GM19438 (cell line): Measurements from ENCODE around the gene HERC4.
"Not testable (repeated sequence)": the region's sequence is repeated elsewhere in the genome, so short reads cannot be mapped to it uniquely, and the experiment has no call there.

ENCODE experiments used
- ATAC-seq: cut with Tn5 transposase; IDR thresholded peaks from one replicate; pipeline ENCODE4 v1.9.1; 2021; ENCODE audit warnings: low read depth; ENCODE audit not compliant: unreplicated experiment

Gene HERC4

DNA sequence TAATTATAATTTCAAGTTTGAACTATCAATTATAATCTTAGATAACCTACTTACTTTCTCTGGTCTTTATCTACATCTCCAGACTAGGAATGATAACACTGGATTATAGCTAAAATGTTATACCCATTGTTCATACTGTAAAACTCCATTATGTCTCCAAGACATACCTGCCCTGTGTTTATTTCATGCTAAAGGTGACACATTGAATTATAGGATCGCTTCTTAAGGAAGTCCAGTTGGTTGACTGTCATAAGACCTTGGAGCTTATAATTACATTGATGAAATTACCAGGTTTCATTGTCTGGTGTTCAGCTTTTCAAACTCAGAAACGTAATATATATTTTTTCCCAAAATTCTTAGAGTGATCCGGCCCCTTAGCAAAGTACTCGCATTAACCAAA is 15.5 kb upstream of the HERC4 start:
- no peak for ATAC-seq

DNA sequence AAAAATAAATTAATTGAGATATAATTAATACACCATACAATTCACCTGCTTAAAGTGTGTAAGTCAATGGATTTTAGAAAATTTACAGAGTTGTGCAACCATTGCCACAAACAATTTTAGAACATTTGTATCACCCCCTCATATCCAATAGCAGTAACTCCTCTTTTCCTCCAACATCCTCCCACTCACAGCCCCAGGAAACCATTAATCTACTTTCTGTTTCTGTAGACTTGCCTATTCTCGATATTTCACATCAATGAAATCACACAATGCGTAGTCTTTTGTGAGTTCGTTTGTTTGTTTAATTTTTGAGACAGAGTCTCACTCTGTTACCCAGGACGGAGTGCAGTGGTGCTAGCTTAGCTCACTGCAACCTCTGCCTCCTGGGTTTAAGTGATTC is 13.7 kb upstream of the HERC4 start:
- ATAC-seq = peak; percentile 80

DNA sequence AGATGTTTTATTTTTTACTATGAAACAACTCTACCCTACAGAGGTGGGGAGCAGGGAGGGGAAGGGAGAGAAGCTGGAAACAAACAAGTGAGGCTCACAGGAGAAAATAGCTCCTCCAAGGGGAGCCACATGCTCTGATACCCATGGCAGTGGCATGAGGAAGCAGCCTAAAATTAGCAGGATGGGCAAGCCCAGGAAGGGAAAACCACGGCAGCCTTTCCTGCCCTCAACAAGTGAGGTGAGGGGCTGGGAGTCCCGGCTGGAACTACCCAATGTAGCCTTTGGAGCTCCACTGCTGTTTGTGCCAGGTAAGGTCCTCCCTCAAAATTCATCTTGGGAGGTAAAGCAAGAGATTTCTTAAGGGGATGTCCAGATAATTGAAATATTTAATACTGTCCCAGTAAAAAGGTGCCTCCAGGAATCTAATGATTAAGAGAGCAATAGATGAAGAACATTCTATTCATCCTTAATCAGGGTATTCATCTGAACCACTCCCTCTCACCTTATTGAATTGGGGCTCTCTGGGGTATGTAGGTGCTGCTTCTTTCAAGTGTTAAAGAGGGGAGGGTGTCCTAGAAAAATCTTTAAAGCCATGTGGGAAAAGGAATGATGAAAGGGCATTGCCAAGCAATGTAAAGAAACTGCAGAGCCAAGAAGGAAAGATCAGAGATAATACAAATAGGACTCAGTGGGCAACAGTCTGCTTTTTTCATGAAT is 12.8 kb upstream of the HERC4 start:
- ATAC-seq = no peak

DNA sequence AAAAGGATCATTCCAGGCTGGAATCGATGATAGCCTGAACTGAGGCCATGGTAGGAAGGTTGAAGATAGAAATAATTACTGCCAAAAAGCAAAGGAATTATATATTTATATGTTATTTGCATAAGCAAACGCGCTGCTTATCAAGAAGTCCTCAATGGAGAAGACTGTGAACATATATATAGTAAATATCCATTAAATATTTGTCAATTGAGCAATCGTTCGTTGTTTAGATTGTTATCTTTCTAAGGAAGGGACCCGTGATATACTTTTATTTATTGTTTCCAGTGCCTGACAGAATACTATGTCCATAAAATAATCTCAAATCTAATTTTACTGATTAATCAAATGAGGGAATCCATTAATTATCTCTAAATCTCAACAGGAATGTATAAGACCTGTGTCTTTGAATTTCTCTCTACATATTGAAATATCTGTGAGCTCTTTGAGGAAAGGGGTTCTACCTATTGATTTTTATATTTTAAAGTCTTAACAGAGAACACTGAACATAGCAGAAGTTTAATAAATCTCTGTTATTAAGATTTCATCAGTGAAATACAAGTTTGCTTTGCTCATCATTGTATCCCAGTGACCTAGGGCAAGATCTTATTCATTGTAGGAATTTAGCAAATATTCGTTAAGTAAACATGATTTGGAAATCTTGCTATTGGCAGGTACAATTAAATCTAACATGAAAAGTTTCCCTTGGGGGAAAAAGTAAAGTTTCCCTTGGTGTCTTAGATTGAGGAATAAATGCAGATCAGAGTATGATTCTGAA is 12.0 kb upstream of the HERC4 start:
- no peak for ATAC-seq

DNA sequence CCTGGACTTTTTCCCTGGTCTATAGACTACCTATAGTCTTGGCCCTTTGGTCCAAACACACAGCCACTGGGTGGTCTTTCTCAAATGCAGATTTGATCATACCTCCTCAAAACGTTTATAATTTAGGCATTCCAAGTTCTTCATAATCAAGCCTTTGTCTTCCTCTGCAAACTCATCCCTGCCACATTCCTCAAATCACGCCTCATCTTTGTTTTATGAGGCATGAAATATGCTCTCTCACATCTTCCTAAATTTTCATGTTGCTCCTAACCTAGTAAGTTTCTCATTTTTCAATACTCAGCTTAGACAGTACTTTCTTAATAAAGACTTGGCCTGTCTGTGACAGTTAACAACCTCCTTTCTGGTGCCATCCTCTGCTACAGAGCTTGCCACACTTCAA is 10.9 kb upstream of the HERC4 start:
- no peak for ATAC-seq

DNA sequence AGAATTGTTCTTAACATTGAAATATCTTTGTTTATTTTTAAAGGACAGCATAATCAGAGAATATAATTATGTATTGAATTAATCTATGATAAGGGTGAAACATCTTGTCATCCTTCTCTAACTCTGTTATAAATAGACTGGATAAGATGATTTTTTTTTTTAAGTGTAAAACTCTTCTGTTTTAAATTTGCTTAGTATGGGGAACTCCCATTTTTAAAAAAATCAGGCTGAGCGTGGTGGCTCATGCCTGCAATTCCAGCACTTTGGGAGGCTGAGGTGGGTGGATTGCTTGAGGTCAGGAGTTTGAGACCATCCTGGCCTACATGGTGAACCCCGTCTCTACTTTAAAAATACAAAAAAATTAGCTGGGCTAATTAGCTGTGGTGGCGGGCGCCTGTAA is 9.4 kb upstream of the HERC4 start:
- ATAC-seq = no peak

DNA sequence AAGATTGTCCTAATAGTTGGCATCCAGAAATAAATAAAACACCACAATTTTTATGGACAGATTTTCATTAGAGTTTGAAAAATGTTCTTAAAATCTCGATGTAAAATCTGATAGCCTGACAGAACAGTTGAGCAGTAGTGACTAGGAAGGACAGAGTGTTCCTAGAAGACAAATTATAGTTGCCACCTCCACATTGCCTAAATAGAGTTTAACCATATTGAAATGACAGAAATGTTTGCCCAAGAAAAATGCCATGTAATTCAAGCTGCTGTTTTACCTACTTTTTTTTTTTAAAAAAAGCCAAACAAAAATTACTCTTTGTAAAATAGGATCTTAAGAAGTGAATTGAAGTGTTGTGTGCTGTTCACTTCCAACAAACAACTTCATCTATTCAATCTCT is 8.9 kb upstream of the HERC4 start:
- ATAC-seq = no peak

DNA sequence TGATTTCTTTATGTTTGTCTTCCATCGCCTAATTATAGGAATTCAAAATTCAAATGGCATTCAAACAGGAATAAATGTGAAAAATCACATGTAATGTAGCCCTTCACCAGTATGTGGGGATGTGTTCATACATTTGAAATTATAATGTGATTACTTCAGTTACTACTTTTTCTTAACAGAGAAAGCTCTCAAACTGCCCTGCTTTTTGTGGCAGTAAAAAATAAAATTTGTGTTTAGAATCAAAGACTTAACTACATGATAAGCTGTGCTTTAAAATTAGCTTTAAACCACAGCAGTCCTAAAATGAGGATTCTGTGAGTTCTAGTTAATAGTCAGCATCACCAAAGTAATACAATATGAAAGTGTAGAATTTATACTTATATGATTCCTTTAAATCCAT is 7.8 kb upstream of the HERC4 start:
- no peak for ATAC-seq

DNA sequence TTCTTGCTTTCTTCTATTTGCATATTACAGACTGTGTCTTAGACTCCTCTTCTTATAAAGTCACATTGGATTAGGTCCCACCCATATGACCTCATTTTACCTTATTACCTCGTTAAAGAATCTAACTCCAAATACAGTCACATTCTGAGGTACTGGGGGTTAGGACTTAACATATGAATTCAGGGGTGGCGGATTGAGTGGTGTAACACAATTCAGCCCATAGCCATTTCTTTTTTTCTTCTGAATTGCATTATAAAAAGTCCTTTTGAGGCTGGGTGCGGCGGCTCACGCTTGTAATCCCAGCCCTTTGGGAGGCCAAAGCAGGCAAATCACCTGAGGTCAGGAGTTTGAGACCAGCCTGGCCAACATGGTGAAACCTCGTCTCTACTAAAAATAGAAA is 6.8 kb upstream of the HERC4 start:
- no peak for ATAC-seq

DNA sequence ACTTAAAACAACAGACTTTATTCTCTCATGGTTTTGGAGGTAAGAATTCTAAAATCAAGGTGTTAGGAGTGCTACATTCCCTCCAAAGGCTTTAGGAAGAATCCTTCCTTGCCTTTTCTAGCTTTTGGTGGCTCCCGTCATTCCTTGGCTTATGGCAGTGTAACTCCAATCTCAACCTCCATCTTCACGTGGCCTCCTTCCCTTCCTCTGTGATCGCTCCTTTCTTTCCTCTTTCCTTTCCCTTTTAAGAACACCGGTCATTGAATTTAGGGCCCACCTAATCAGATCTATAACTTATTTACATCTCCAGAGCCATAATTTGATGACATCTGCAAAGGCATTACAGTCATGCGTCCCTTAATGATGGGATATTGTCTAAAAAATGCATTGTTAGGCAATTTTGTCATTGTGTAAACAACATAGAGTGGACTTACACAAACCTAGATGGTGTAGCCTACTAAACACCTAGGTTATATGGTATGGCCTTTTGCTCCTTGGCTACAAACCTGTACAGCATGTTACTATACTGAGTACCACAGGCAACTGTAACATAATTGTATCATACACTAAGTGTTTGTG is 5.9 kb upstream of the HERC4 start:
- no peak for ATAC-seq

DNA sequence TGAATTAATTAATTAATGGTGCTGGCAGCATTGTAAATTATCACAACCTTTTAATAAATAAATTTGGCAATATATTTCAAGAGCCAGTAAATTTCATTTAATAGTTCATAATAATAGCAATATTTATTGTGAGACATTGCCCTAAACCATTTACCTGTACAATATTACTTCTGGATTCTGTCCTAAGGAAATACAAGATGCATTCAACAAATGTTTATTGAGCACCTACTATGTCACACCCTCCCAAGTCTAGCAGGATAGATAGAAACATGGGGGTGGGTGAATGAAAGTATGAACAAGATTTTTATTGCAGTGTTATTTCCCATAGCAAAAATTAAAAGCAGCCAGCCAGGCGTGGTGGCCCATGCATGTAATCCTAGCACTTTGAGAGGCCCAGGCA is 4.4 kb upstream of the HERC4 start:
- no peak for ATAC-seq

DNA sequence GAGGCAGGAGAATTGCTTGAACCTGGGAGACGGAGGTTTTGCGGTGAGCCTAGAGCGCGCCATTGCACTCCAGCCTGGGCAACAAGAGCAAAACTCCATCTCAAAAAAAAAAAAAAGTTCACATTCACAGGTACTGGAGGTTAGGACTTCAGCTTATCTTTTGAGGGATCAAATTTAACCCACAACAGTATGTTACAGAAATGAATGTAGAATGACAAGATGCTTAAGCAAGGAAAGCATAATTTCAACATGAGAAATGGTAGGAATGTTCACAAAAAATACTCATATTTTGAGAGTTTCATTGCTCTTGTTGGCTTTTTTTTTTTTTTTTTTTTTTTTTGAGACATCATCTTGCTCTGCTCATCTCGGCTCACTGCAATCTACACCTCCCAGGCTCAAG is 1.9 kb upstream of the HERC4 start:
- ATAC-seq = no peak

DNA sequence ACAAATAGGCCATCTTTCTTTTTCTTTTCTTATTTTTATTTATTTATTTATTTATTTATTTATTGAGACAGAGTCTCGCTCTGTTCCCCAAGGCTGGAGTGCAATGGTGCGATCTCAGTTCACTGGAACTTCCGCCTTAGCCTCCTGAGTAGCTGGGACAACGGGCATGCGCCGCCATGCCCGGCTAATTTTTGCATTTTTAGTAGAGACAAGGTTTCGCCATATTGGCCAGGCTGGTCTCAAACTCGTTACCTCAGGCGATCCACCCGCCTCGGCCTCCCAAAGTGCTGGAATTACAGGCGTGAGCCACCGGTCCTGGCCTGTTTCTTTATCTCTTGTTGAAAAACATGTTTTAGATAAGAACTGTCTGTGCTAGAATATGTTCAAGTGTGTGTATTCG is 998 bp upstream of the HERC4 start:
- ATAC-seq = not testable (repeated sequence)

DNA sequence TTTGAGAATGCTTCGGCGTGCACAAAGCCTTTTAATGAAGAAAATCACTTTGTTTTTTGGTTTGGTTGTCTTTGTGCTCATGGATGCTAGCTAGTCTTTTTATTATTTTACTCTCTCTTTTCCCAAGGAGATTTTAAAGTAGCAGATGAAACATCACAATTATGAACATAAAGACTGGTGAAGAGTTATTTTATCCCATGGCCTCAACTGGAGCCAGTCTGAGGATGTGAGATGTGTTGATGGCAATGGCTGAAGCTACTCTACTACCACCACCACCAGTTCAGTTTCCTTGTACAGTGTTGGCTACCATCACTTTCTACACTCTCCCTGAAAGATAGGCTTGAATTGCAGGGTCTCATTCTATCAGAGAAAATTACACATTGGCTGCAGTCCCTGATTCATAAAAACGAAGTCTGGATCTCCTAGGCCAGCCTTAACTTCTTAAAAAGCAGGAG is 494 bp upstream of the HERC4 start:
- ATAC-seq = no peak

DNA sequence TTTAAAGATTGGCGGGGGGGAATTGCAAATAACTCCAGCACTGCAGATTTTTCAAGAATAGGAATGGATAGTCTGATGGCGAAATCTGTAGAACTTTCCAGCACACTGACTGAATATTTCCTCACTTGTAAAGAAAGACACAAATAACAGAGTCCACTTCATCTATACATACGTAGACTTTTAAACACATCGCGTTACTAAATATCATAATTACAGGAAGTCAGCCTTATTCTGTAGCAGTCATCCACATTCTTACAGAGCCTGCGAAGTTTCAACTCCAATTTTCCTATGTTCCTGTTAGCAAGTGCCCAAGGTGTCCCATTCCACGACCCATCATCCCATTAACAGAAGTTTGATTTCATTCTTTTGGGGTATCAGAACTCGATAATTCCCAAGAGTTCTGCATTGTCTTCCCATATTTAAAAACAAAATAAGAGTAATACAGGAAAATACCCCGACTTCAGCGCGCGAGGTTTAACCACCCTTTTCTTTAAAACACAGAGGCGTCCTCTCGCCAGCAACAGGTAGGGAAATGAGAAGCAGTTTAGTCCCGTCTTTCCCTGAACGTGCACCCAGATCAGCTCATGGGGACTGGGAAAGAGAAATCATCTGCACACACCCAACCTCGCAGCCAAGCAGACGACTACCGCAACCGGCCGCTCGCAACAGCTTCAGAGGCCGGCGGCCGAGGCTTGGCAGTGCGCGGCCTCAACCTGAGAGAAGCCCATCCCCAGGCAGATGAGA is 880 bp downstream of the HERC4 start:
- no peak for ATAC-seq

DNA sequence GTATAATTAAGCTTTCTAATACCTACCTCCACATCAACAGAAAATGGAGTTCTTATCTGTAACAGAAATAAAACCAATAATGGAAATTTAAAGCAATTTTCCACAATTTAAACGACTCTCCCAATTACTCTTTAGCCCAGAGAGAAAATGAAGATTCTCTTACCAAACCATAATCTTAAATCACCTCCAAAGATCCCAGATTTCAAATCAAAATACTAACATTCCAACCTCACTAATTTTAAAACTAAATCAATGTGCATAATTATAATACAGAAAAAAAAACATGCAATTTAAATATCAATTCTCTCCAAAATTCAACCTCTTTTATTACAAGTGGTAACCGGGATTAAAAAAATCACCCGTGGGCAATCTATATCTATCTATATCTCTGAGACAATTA is 1.5 kb downstream of the HERC4 start:
- ATAC-seq = no peak

DNA sequence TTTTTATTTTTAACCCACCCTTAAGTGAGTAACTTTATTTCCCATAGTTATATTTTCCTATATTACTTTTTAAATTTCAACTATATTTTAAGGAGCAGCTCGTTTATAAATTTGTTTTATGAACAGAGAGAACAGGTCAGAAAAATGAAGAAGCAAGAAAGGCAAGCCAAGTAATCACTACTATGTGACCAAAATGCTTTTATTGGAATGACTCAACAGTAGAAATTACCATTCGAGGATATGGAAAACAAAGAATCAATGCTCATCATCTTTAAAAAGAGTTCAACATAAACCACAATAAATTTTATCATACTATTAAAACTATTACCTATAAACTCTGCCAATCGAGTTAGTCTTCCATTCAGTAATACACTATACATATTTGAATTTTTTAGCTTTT is 7.6 kb downstream of the HERC4 start:
- ATAC-seq = no peak

DNA sequence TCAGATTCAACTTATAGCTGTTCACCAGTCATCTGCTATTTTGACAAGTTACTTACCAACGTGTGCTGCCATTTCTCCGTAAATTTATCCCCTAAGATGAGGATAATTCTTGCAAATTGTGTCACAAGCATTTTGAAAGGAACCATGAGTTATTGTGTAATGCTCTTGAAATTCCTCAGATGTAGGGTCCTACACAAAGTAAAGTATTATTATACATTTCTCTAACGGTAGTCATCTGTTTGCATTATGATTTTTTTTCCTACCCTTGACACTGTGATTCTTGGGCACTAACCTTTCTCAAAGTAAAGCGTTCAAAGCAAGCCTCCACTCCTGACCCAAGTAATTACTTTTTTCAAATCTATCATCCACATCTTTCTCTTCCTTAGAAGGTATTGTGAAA is 8.1 kb downstream of the HERC4 start:
- ATAC-seq = no peak

DNA sequence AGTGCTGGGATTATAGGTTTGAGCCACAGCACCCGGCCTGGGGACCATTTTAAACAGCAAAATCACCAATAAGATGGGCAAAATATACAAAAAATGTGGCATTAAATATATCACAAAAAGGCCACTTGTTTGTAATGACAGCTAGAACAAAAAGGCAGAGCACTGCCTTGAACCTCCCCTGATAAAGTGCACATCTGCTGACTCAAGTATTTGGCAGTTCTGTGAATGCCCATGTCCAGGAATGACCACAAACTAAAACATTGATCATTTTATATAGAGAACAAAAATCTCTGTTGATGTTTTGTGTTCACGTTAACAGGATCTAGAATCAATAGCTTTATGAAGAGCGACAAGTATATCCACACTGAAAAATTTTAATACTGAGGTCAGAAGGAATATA is 21.5 kb downstream of the HERC4 start:
- no peak for ATAC-seq

DNA sequence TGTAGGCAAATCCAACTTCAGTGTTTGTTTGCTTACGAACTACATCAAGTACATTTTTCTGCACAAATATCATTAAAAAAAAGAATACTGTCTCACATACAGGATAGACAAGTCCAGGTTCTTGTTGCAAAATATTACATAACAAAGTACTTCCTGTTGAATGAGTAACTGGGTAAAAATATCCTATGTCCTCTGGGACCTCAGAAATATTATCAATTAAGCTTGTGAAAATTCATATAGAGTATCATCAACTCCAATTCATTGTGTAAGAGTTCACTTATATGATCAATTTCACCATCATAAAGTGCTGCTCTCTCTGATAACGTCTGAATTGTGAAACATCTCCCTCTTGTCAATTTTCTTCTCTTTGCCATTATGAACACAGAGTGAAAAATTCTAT is 22.6 kb downstream of the HERC4 start:
- no peak for ATAC-seq
